ENCODE measurements around the gene MIEF1.
"Not testable (repeated sequence)": the region's sequence is repeated elsewhere in the genome, so short reads cannot be mapped to it uniquely, and the experiment has no call there.

MIEF1 gene

DNA sequence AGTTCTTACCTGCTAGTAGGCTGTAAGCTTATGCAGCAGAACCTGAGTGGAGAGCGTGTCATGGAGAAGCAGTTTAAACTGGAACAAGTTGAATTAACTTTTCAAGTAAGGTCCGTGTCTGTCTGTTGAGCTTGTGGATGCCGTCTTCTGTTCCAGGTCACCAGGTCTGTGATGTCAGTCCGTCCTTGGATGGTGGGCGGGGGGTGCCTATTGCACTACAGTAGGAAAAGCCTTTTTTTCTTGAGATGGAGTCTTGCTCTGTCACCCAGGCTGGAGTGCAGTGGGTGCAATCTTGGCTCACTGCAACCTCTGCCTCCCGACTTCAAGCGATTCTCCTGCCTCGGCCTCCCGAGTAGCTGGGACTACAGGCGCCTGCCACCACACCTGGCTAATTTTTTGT is 4.9 kb downstream of the MIEF1 start:
- H3K27ac ChIP-seq (ENCODE audit: low read length); H3K4me1 ChIP-seq (ENCODE audit: control insufficient read depth, low read depth, low read length); H3K9me3 ChIP-seq (ENCODE audit: control insufficient read depth, low read depth, low read length); H3K9ac ChIP-seq (ENCODE audit: low read length); H3K4me3 ChIP-seq (ENCODE audit: low read length): not testable (repeated sequence)
- Histone ChIP-seq H3K27me3 (ENCODE audit: control insufficient read depth, insufficient read depth, low read length) (peaks cover 91% of the 10 kb centered on the region), H3K36me3 (ENCODE audit: control insufficient read depth, low read depth, low read length) (peaks cover 58% of the 10 kb centered on the region)

- Histone ChIP-seq H3K4me1 (ENCODE audit: control insufficient read depth, low read depth, low read length) (no peaks in the 10 kb centered on the region), H3K36me3 (ENCODE audit: control insufficient read depth, low read depth, low read length) (peaks cover 65% of the 10 kb centered on the region), H3K9me3 (ENCODE audit: control insufficient read depth, low read depth, low read length) (no peaks in the 10 kb centered on the region), H3K27ac (ENCODE audit: low read length) (no peak overlapping the region), H3K4me3 (ENCODE audit: low read length) (no peak overlapping the region), H3K27me3 (ENCODE audit: control insufficient read depth, insufficient read depth, low read length) (peaks cover 98% of the 10 kb centered on the region), H3K9ac (ENCODE audit: low read length) (no peak overlapping the region)
Measured at GRCh38 chr22:39508393-39508792, 6.3 kb downstream of the MIEF1 start.

GRCh38 chr22:39510529-39511149 is 8.5 kb downstream of the MIEF1 start:
- peaks cover 99% of the 10 kb centered on the region for H3K27me3 ChIP-seq (ENCODE audit: control insufficient read depth, insufficient read depth, low read length)
- no peaks in the 10 kb centered on the region for H3K4me1 ChIP-seq (ENCODE audit: control insufficient read depth, low read depth, low read length)
- peaks cover 65% of the 10 kb centered on the region for H3K36me3 ChIP-seq (ENCODE audit: control insufficient read depth, low read depth, low read length)
- H3K4me3 ChIP-seq (ENCODE audit: low read length) = no peak overlapping the region
- no peaks in the 10 kb centered on the region for H3K9me3 ChIP-seq (ENCODE audit: control insufficient read depth, low read depth, low read length)
- no peak overlapping the region for H3K27ac ChIP-seq (ENCODE audit: low read length)
- no peak overlapping the region for H3K9ac ChIP-seq (ENCODE audit: low read length)

DNA sequence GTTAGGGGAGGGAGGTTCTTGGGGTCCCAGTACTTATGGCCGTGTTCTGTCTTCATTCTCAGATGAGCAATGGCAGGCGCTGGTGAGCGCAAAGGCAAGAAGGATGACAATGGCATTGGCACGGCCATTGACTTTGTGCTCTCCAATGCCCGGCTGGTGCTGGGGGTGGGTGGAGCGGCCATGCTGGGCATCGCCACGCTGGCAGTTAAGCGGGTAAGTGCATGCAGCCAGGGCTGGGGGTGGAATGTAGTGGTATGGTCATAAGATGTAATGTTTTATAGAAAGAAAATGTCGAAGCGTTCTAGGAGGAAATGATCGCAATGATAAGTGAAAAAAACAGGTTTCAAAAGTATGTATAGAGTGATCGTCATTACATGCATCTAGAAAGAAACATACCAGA is 9.1 kb downstream of the MIEF1 start:
- Histone ChIP-seq H3K27ac (ENCODE audit: low read length) (no peak overlapping the region), H3K9ac (ENCODE audit: low read length) (no peak overlapping the region), H3K4me3 (ENCODE audit: low read length) (no peak overlapping the region), H3K36me3 (ENCODE audit: control insufficient read depth, low read depth, low read length) (peaks cover 65% of the 10 kb centered on the region), H3K27me3 (ENCODE audit: control insufficient read depth, insufficient read depth, low read length) (peaks cover 99% of the 10 kb centered on the region), H3K9me3 (ENCODE audit: control insufficient read depth, low read depth, low read length) (no peaks in the 10 kb centered on the region), H3K4me1 (ENCODE audit: control insufficient read depth, low read depth, low read length) (no peaks in the 10 kb centered on the region)

DNA sequence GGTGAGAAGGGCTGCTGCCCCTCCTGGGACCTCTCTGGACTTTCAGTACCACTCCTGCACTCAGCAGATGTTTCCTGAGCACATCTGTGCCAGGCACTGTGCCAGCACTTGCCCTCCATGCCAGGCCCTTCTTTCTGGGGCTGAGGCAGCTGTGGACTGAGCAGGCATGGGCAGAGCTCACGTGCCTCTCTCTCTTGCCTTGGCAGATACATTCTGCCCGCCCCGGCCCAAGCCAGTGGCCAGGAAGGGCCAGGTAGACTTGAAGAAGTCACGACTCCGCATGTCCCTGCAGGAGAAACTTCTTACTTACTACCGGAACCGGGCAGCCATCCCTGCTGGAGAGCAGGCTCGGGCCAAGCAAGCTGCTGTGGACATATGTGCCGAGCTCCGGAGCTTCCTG is 9.9 kb downstream of the MIEF1 start:
- H3K27ac ChIP-seq (ENCODE audit: low read length) = no peak overlapping the region
- no peak overlapping the region for H3K9ac ChIP-seq (ENCODE audit: low read length)
- H3K9me3 ChIP-seq (ENCODE audit: control insufficient read depth, low read depth, low read length) = no peaks in the 10 kb centered on the region
- H3K4me3 ChIP-seq (ENCODE audit: low read length) = no peak overlapping the region
- H3K27me3 ChIP-seq (ENCODE audit: control insufficient read depth, insufficient read depth, low read length) = peaks cover 93% of the 10 kb centered on the region
- peaks cover 64% of the 10 kb centered on the region for H3K36me3 ChIP-seq (ENCODE audit: control insufficient read depth, low read depth, low read length)
- no peaks in the 10 kb centered on the region for H3K4me1 ChIP-seq (ENCODE audit: control insufficient read depth, low read depth, low read length)

DNA sequence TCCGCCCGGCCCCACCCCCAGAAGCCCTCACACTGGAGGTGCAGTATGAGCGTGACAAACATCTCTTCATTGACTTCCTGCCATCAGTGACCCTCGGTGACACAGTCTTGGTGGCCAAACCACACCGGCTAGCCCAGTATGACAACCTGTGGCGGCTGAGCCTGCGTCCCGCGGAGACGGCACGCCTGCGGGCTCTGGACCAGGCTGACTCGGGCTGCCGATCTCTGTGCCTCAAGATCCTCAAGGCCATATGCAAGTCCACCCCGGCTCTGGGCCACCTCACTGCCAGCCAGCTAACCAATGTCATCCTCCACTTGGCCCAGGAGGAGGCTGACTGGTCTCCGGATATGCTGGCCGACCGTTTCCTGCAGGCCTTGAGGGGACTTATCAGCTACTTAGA is 11.7 kb downstream of the MIEF1 start:
- peaks cover 5% of the 10 kb centered on the region for H3K4me1 ChIP-seq (ENCODE audit: control insufficient read depth, low read depth, low read length)
- no peak overlapping the region for H3K27ac ChIP-seq (ENCODE audit: low read length)
- H3K4me3 ChIP-seq (ENCODE audit: low read length) = no peak overlapping the region
- H3K9ac ChIP-seq (ENCODE audit: low read length) = no peak overlapping the region
- no peaks in the 10 kb centered on the region for H3K9me3 ChIP-seq (ENCODE audit: control insufficient read depth, low read depth, low read length)
- peaks cover 60% of the 10 kb centered on the region for H3K36me3 ChIP-seq (ENCODE audit: control insufficient read depth, low read depth, low read length)
- peaks cover 93% of the 10 kb centered on the region for H3K27me3 ChIP-seq (ENCODE audit: control insufficient read depth, insufficient read depth, low read length)

GRCh38 chr22:39514373-39514973 is 12.4 kb downstream of the MIEF1 start:
- Histone ChIP-seq H3K4me1 (ENCODE audit: control insufficient read depth, low read depth, low read length) (peaks cover 8% of the 10 kb centered on the region), H3K27ac (ENCODE audit: low read length) (no peak overlapping the region), H3K9ac (ENCODE audit: low read length) (no peak overlapping the region), H3K9me3 (ENCODE audit: control insufficient read depth, low read depth, low read length) (no peaks in the 10 kb centered on the region), H3K4me3 (ENCODE audit: low read length) (no peak overlapping the region), H3K36me3 (ENCODE audit: control insufficient read depth, low read depth, low read length) (peaks cover 55% of the 10 kb centered on the region), H3K27me3 (ENCODE audit: control insufficient read depth, insufficient read depth, low read length) (peaks cover 86% of the 10 kb centered on the region)

DNA sequence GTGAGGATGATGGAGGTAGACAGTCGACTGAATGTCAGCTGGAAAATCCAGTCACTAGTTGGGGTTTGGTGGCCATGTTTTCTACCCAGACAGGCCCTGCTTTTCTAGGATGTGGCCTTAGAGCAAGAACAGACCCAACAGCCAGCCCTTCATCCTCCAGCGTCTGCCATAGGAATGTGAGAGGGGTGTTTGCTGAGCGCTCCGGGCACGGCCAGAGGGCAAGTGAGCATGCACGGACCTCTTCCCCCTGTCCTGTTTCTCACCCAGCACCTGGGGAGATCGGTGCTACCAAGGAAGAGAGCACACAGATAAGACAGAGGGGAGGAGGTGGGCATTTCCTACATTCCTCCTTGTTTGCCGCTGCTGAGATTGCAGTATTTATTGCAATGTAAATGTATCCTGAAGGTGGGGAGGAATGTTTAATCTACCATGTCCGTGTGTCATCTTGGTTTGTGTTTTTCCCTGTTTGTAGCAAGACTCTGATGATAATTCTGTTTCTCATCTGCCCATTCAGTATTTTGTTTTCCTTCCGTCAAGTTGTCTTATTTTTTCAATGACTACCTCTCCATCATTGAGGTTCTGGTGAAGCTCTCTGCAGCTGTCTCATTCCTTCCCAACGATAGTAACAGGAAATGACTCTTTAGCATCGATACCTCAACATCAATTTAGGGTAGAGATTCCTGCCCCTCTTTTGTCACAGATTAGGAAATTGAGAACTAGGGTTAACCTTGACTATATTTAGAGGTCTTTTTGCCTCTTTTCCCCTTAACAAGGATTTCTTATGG is 13.4 kb downstream of the MIEF1 start:
- Histone ChIP-seq H3K4me3 (ENCODE audit: low read length) (no peak overlapping the region), H3K36me3 (ENCODE audit: control insufficient read depth, low read depth, low read length) (peaks cover 52% of the 10 kb centered on the region), H3K4me1 (ENCODE audit: control insufficient read depth, low read depth, low read length) (peaks cover 8% of the 10 kb centered on the region), H3K9me3 (ENCODE audit: control insufficient read depth, low read depth, low read length) (no peaks in the 10 kb centered on the region), H3K9ac (ENCODE audit: low read length) (no peak overlapping the region), H3K27me3 (ENCODE audit: control insufficient read depth, insufficient read depth, low read length) (peaks cover 76% of the 10 kb centered on the region), H3K27ac (ENCODE audit: low read length) (no peak overlapping the region)

DNA sequence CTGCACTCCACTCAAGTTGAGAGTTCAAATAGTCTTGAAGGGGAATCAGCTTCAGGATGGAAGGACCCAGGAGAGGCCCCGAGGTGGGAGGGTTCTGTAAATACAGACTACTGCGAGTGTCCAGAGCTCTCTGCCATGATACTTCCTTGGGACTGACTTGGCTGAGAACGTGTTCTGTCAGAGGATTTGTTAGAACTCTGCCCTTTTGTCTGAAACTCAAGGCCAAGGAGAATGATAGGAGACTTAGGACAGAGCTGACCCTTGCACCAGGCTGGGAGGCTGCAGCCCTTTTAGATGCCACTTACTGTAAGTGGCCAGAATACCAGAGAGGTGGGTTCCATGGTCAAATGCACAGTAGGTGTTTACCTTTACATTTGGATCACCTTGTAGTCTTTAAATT is 15.4 kb downstream of the MIEF1 start:
- H3K9ac ChIP-seq (ENCODE audit: low read length) = no peak overlapping the region
- no peak overlapping the region for H3K27ac ChIP-seq (ENCODE audit: low read length)
- no peak overlapping the region for H3K4me3 ChIP-seq (ENCODE audit: low read length)
- peaks cover 11% of the 10 kb centered on the region for H3K4me1 ChIP-seq (ENCODE audit: control insufficient read depth, low read depth, low read length)
- H3K36me3 ChIP-seq (ENCODE audit: control insufficient read depth, low read depth, low read length) = peaks cover 52% of the 10 kb centered on the region
- H3K27me3 ChIP-seq (ENCODE audit: control insufficient read depth, insufficient read depth, low read length) = peaks cover 56% of the 10 kb centered on the region
- no peaks in the 10 kb centered on the region for H3K9me3 ChIP-seq (ENCODE audit: control insufficient read depth, low read depth, low read length)

DNA sequence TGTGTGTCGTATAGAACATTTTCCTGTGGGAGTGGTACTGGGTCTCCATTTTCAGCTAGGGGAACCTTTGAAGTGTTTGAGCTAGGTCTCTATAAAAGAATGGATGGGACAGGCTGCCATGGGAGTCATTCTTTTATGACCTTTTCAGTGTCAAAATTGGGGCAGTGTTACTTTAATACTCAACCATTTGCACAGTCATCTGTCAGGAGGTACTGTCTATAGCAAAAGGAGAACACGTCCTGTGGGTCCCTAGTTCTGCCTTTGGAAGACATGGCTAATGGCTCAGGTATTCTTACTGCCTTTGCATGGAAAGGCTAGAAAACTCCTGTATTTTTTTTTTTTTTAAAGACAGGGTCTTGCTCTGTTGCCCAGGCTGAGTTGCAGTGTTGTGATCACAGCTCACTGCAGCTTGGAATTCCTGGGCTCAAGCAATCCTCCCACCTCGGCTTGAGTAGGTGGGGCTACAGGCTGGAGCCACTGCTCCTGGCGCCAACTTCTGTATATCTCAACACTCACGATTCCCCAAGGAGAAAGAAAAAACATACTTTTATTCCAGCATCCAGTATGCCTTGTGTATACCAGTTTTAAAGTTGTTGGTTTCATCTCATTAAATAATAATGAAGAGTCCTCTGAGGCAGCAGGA is 16.2 kb downstream of the MIEF1 start:
- Histone ChIP-seq H3K27ac (ENCODE audit: low read length) (no peak overlapping the region), H3K9me3 (ENCODE audit: control insufficient read depth, low read depth, low read length) (no peaks in the 10 kb centered on the region), H3K4me1 (ENCODE audit: control insufficient read depth, low read depth, low read length) (peaks cover 11% of the 10 kb centered on the region), H3K27me3 (ENCODE audit: control insufficient read depth, insufficient read depth, low read length) (peaks cover 48% of the 10 kb centered on the region), H3K4me3 (ENCODE audit: low read length) (peak overlapping the region; percentile 99), H3K36me3 (ENCODE audit: control insufficient read depth, low read depth, low read length) (peaks cover 58% of the 10 kb centered on the region), H3K9ac (ENCODE audit: low read length) (no peak overlapping the region)

- Histone ChIP-seq H3K9ac (ENCODE audit: low read length) (peak overlapping the region; percentile 99), H3K9me3 (ENCODE audit: control insufficient read depth, low read depth, low read length) (no peaks in the 10 kb centered on the region), H3K27me3 (ENCODE audit: control insufficient read depth, insufficient read depth, low read length) (peaks cover 39% of the 10 kb centered on the region), H3K4me1 (ENCODE audit: control insufficient read depth, low read depth, low read length) (peaks cover 11% of the 10 kb centered on the region), H3K27ac (ENCODE audit: low read length) (peak overlapping the region; percentile 70), H3K4me3 (ENCODE audit: low read length) (peak overlapping the region; percentile 99), H3K36me3 (ENCODE audit: control insufficient read depth, low read depth, low read length) (peaks cover 54% of the 10 kb centered on the region)
Measured at GRCh38 chr22:39518996-39519680, 17.0 kb downstream of the MIEF1 start.
